Thyroid gland (tissue), 4 donors: ENCODE data around the gene ARMH1.

Experiments
- CTCF ChIP-seq, 6 experiments: fragments of 200-600 bp in 3 of 6; fragments of 450-650 bp in 3 of 6; sonication (generic) in 3 of 6; IDR thresholded peaks; one replicate each; pipeline ENCODE4 v1.5.1; 2016 to 2019; ENCODE audit warnings: antibody characterized with exemption in 6 of 6, mild to moderate bottlenecking in 2 of 6, inconsistent platforms in 1 of 6, moderate library complexity in 1 of 6
- POLR2A ChIP-seq, 2 donors: fragments of 450-650 bp; IDR thresholded peaks; one replicate each; pipeline ENCODE4 v1.6.1; 2017; ENCODE audit warnings: antibody characterized with exemption in 2 of 2, mild to moderate bottlenecking in 2 of 2, moderate library complexity in 1 of 2

DNA sequence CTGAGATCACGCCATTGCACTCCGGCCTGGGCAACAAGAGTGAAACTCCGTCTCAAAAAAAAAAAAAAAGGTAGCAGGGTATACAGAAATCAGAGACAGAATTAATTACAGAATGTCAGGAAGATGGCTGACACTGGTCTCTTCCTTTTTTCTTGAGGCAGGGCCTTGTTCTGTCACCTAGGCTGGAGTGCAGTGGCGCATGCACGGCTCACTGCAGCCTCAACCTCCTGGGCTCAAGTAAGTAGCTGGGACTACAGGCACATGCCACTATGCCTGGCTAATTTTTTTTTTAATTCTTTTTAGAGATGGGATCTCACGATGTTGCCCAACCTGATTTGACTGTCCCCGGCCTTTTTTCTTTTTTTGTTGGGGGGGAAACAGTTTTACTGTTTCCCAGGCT lies 40.0 kb downstream of the ARMH1 start:
- TF ChIP-seq CTCF (IDR thresholded peaks at IDR 0.05), result no peak
- no peak for TF ChIP-seq POLR2A (IDR thresholded peaks at IDR 0.05)
